K562 (cell line): ENCODE results near the gene RGL2. TPM values are rescaled to one million over a fixed set of nuclear protein-coding genes. Genes with fewer than 3 reads are reported as not detected.

Source experiments
- ATAC-seq: fragments of 200-7000 bp; cut with Tn5 transposase; 3 replicates; pipeline ENCODE4 v1.9.1; 2020; ENCODE audit warnings: moderate library complexity
- BruUV-seq: library from RNA; stranded (reverse); fragments of 400-500 nt; replicated peaks from 2 replicates; lab custom pipeline; 2021; lab: Mats Ljungman, UMichigan
- CTCF ChIA-PET: fragments of 300-600 bp; formaldehyde crosslinking; extraction: SDS; loops from one replicate; lab custom pipeline; 2021; ENCODE audit warnings: low intra/inter-chr PET ratio; lab: Yijun Ruan, JAX
- POLR2A ChIA-PET: fragments of 300-600, 350-650 bp; sonication (Branson Sonifier 250); formaldehyde crosslinking; extraction: SDS; loops from one replicate; lab custom pipeline; 2021; ENCODE audit warnings: antibody characterized with exemption, inconsistent platforms; lab: Yijun Ruan, JAX
- DNase-seq, 4 experiments: peaks; one replicate each; pipeline versions ENCODE4 v3.0.0 to v3.0.0-alpha.2; 2011 to 2018; ENCODE audit warnings: low spot score in 3 of 4, mixed read lengths in 3 of 4; ENCODE audit errors: extremely low read depth in 1 of 4
- FAIRE-seq: peaks from 2 replicates; lab custom pipeline; 2011; peaks lifted over from hg19 to GRCh38; lab: Jason Lieb, UNC
- H2AFZ ChIP-seq: 2 replicates; pipeline ENCODE4 v1.6.0; 2011; ENCODE audit warnings: low read depth, low read length, control low read depth, inconsistent platforms
- H3K27ac ChIP-seq: fragments of 200-600 bp; 3 replicates; pipeline ENCODE4 v1.8.0; 2011; ENCODE audit warnings: low read depth, mild to moderate bottlenecking, control low read depth, inconsistent platforms, low read length, moderate library complexity, mixed read lengths; ENCODE audit errors: extremely low read depth
- H3K27me3 ChIP-seq, 2 experiments: fragments of 300-600 bp in 1 of 2; 2 replicates in 1 of 2; 3 replicates in 1 of 2; pipeline versions ENCODE4 v1.6.0 to v1.8.0; 2011; ENCODE audit warnings: inconsistent platforms in 2 of 2, low read length in 2 of 2, mild to moderate bottlenecking in 1 of 2, mixed read lengths in 1 of 2, moderate library complexity in 1 of 2; ENCODE audit not compliant: control insufficient read depth in 2 of 2, insufficient read depth in 2 of 2
- H3K36me3 ChIP-seq: fragments of 300-600 bp; 3 replicates; pipeline ENCODE4 v1.8.0; 2011; ENCODE audit warnings: mild to moderate bottlenecking, low read length, inconsistent platforms; ENCODE audit not compliant: control insufficient read depth, insufficient read depth
- H3K4me1 ChIP-seq, 2 experiments: fragments of 200-600 bp in 1 of 2; replicated peaks in 1 of 2; 2 replicates in 1 of 2; 3 replicates in 1 of 2; pipeline versions ENCODE4 v1.5.1 to v1.8.0; 2011; ENCODE audit warnings: inconsistent platforms in 2 of 2, low read length in 2 of 2, mild to moderate bottlenecking in 1 of 2, mixed read lengths in 1 of 2, moderate library complexity in 1 of 2; ENCODE audit not compliant: control insufficient read depth in 2 of 2, insufficient read depth in 2 of 2
- H3K4me2 ChIP-seq: 2 replicates; pipeline ENCODE4 v1.6.1; 2011; ENCODE audit warnings: low read length, control low read depth, inconsistent platforms, mixed read lengths; ENCODE audit not compliant: insufficient read depth
- H3K4me3 ChIP-seq: fragments of 200-600 bp; sonication (generic), shearing (Covaris generic); 2 replicates; pipeline ENCODE4 v1.5.1; 2016; ENCODE audit warnings: control low read depth, inconsistent platforms
- H3K79me2 ChIP-seq: fragments of 200-600 bp; 3 replicates; pipeline ENCODE4 v1.8.0; 2011; ENCODE audit warnings: low read length, inconsistent platforms; ENCODE audit not compliant: control insufficient read depth, insufficient read depth
- H3K9ac ChIP-seq, 2 experiments: 2 replicates each; pipeline versions ENCODE4 v1.6.0 to v1.6.1; 2011; ENCODE audit warnings: low read depth in 2 of 2, low read length in 2 of 2, control low read depth in 1 of 2, inconsistent platforms in 1 of 2, mild to moderate bottlenecking in 1 of 2, mixed read lengths in 1 of 2; ENCODE audit not compliant: insufficient read depth in 1 of 2
- H3K9me1 ChIP-seq: one replicate; pipeline ENCODE4 v1.6.0; 2011; ENCODE audit warnings: inconsistent platforms, mild to moderate bottlenecking, low read length, moderate library complexity; ENCODE audit not compliant: control insufficient read depth, insufficient read depth
- H3K9me3 ChIP-seq: replicated peaks from 2 replicates; pipeline ENCODE4 v1.5.1; 2011; ENCODE audit warnings: low read depth, low read length, inconsistent platforms; ENCODE audit not compliant: control insufficient read depth, insufficient read depth
- H4K20me1 ChIP-seq: replicated peaks from 2 replicates; pipeline ENCODE4 v1.6.1; 2011; ENCODE audit warnings: low read length, inconsistent platforms, mixed read lengths; ENCODE audit not compliant: control insufficient read depth, insufficient read depth
- CEBPZ ChIP-seq: fragments of 150-350 bp; IDR thresholded peaks from 2 replicates; pipeline ENCODE4 v1.6.1; 2014; ENCODE audit warnings: low read depth, mild to moderate bottlenecking, low read length, borderline replicate concordance
- CLOCK ChIP-seq: fragments of 250-450 bp; sonication (Bioruptor Pico); IDR thresholded peaks from 2 replicates; pipeline ENCODE4 v1.4.0; 2020; ENCODE audit warnings: mild to moderate bottlenecking, moderate library complexity, borderline replicate concordance
- CREB3L1 ChIP-seq: fragments of 450-650 bp; IDR thresholded peaks from 2 replicates; pipeline ENCODE4 v1.6.1; 2014; ENCODE audit warnings: low read depth, mild to moderate bottlenecking, moderate library complexity, borderline replicate concordance
- ELF4 ChIP-seq: fragments of 450-650 bp; formaldehyde crosslinking; IDR thresholded peaks from 2 replicates; pipeline ENCODE4 v1.4.0; 2022; ENCODE audit warnings: missing genetic modification characterization
- HDAC8 ChIP-seq: fragments of 450-650 bp; IDR thresholded peaks from 2 replicates; pipeline ENCODE4 v1.6.1; 2016; ENCODE audit warnings: mild to moderate bottlenecking, missing genetic modification characterization, moderate library complexity, missing compliant biosample characterization
- HEY1 ChIP-seq: fragments of 250-450 bp; sonication (Bioruptor Pico); IDR thresholded peaks from 2 replicates; pipeline ENCODE4 v1.5.0; 2020; ENCODE audit warnings: mild to moderate bottlenecking, moderate library complexity, borderline replicate concordance
- HNRNPLL ChIP-seq: fragments of 200-400 bp; formaldehyde crosslinking; IDR thresholded peaks from 2 replicates; pipeline ENCODE4 v1.6.1; 2017; ENCODE audit warnings: low read length, low read depth, mild to moderate bottlenecking; ENCODE audit not compliant: poor library complexity, severe bottlenecking
- KDM2B ChIP-seq: fragments of 250-450 bp; sonication (Bioruptor Pico); IDR thresholded peaks from 2 replicates; pipeline ENCODE4 v1.8.0; 2021; ENCODE audit warnings: mild to moderate bottlenecking, moderate library complexity
- TFE3 ChIP-seq: fragments of 450-650 bp; formaldehyde crosslinking; IDR thresholded peaks from 2 replicates; pipeline ENCODE4 v1.4.0; 2020; ENCODE audit warnings: mild to moderate bottlenecking, mixed read lengths
- ZBTB17 ChIP-seq: fragments of 450-650 bp; formaldehyde crosslinking; IDR thresholded peaks from 2 replicates; pipeline ENCODE4 v1.4.0; 2020; ENCODE audit warnings: mild to moderate bottlenecking
- ZNF121 ChIP-seq: sonication (generic); formaldehyde crosslinking; conservative IDR thresholded peaks from 2 replicates; pipeline ENCODE4 v1.8.0; 2022; ENCODE audit warnings: missing genetic modification reagents
- ZNF561 ChIP-seq: fragments of 450-650 bp; formaldehyde crosslinking; conservative IDR thresholded peaks from 2 replicates; pipeline ENCODE4 v1.4.0; 2020; ENCODE audit warnings: mild to moderate bottlenecking, moderate library complexity
- WGBS: fragments of 100-300 bp; shearing (Covaris generic); methylation state at CpG from one replicate; pipeline ENCODE4 v1.1.6; 2016; ENCODE audit warnings: low coverage, mixed read lengths; ENCODE audit not compliant: insufficient coverage; ENCODE audit errors: missing lambda C conversion rate; 5-methylcytosine and 5-hydroxymethylcytosine counted together
- in situ Hi-C: fragments of 300-500 bp; cut with MboI; formaldehyde crosslinking; loops from 4 replicates; pipeline ENCODE4 v1.15.0; 2018; ENCODE audit warnings: inconsistent platforms, mixed read lengths
- intact Hi-C: fragments of 100-400 bp; cut with micrococcal nuclease; formaldehyde crosslinking; loops from 2 replicates; pipeline ENCODE4 v1.14.2; 2022
- polyA plus RNA-seq, 8 experiments: library from polyadenylated mRNA; depleted of rRNA in 4 of 8; stranded (reverse) in 5 of 8; unstranded in 3 of 8; fragments of >200 nt; fragmentation: Nextera tagmentation in 2 of 8; fragmentation: Illumina TruSeq in 1 of 8; extraction: Ambion mirVana in 2 of 8; extraction: Trizol in 1 of 8; gene quantifications; 2 replicates each; pipeline versions ENCODE4 v1.2.1 to v1.2.3, GENCODE V29; 2011 to 2014; ENCODE audit warnings: inconsistent platforms in 1 of 8, missing spikeins in 1 of 8
- total RNA-seq, 7 experiments: library from RNA; depleted of rRNA in 6 of 7; stranded (reverse); fragments of >200 nt in 6 of 7; fragmentation: Illumina TruSeq in 2 of 7; extraction: Trizol in 2 of 7; gene quantifications; 2 replicates each; pipeline versions ENCODE4 v1.2.1 to v1.2.3, GENCODE V29; 2011 to 2021; ENCODE audit warnings: low replicate concordance in 1 of 7

The RGL2 gene
- total and polyA plus RNA-seq, 9 of the 15 experiments (the other 6 are each of a cell fraction or from before 2014, with no cell fraction given) = 1.8 to 57.1 (median 19.5) TPM

- CTCF ChIA-PET = no interaction called here
- POLR2A ChIA-PET = no interaction called here
- BruUV-seq = no TSS peak
- TF ChIP-seq KDM2B (CRISPR knock-in tag) = no peak
- TF ChIP-seq CLOCK (CRISPR knock-in tag) = no peak
- no peak for TF ChIP-seq CREB3L1
- TF ChIP-seq CEBPZ = no peak
- no peak for TF ChIP-seq ZBTB17 (CRISPR knock-in tag)
- no peak for TF ChIP-seq ZNF561 (CRISPR knock-in tag)
- no peak for TF ChIP-seq ELF4 (CRISPR knock-in tag)
- no peak for TF ChIP-seq ZNF121
- TF ChIP-seq HEY1 (CRISPR knock-in tag) = no peak
- TF ChIP-seq HNRNPLL = no peak
- TF ChIP-seq TFE3 (CRISPR knock-in tag) = no peak
- no peak for TF ChIP-seq HDAC8 (tag)
These were observed 6.3 kb upstream of the RGL2 start for GRCh38 chr6:33305052-33305451.

More at GRCh38 chr6:33305052-33305451, 6.3 kb upstream of the RGL2 start:
- Histone ChIP-seq H3K9ac (0 out of 4 replicates have a peak overlapping the region, but pooled peaks of 1 of the 2 experiments have one; percentile 29), H3K9me3 (no peaks in the 10 kb centered on the region), H3K4me1 (peaks cover 0 to 20% of the 10 kb centered on the region in 2 experiments; a peak in 3 of 5 replicates), H3K27ac (no peak overlapping the region), H4K20me1 (peaks cover 8% of the 10 kb centered on the region; the same call in 1 of the 2 replicates), H2AFZ (no peak overlapping the region), H3K9me1 (no peaks in the 10 kb centered on the region), H3K4me3 (no peak overlapping the region), H3K27me3 (no peaks in the 10 kb centered on the region), H3K79me2 (peaks cover 23% of the 10 kb centered on the region), H3K4me2 (no peak overlapping the region), H3K36me3 (peaks cover 60% of the 10 kb centered on the region)
- no peak for ATAC-seq
- 83% methylated on average over 8 of the region's 8 CpGs for WGBS
- DNase-seq = no peak
- intact Hi-C loops (no loop called here), in situ Hi-C loops (no loop called here)
- no peak for FAIRE-seq
